T-cell (primary cell): ENCODE measurements around the gene TAS2R13. TPM values are rescaled to one million over a fixed set of nuclear protein-coding genes. Genes with fewer than 3 reads are reported as not detected.

ENCODE experiments used
- ATAC-seq, 4 experiments: fragments of 200-7000 bp in 3 of 4; fragments of 150-1000 bp in 1 of 4; cut with Tn5 transposase; replicated peaks in 1 of 4; 1 replicate in 3 of 4; 2 replicates in 1 of 4; pipeline ENCODE4 v1.10.0; 2021; ENCODE audit warnings: moderate library complexity in 3 of 4, mild to moderate bottlenecking in 2 of 4, moderate number of reproducible peaks in 1 of 4
- CTCF ChIA-PET, 2 donors: fragments of 300-600 bp; sonication (Branson Sonifier 250); formaldehyde crosslinking; loops; one replicate each; lab custom pipeline; 2022; ENCODE audit warnings: antibody characterized with exemption in 2 of 2; lab: Charles Lee
- POLR2A ChIA-PET, 2 donors: fragments of 300-600 bp; sonication (Branson Sonifier 250); formaldehyde crosslinking; loops; one replicate each; lab custom pipeline; 2022; ENCODE audit warnings: antibody characterized with exemption in 2 of 2; lab: Charles Lee
- DNase-seq, 35 experiments: peaks; one replicate each; pipeline versions ENCODE4 v3.0.0 to v3.0.0-alpha.2; 2013 to 2023
- H3K27ac ChIP-seq: one replicate; pipeline ENCODE4 v1.5.1; 2013; ENCODE audit warnings: low read length
- H3K27me3 ChIP-seq, 2 experiments: replicated peaks in 1 of 2; 1 replicate in 1 of 2; 2 replicates in 1 of 2; pipeline versions ENCODE4 v1.6.1 to v1.7.0; 2013; ENCODE audit warnings: low read length in 1 of 2, mixed read lengths in 1 of 2; ENCODE audit not compliant: control insufficient read depth in 2 of 2, insufficient read depth in 2 of 2; ENCODE audit errors: extremely low read depth in 1 of 2
- H3K36me3 ChIP-seq, 2 donors: 1 replicate in 1 of 2; 2 replicates in 1 of 2; pipeline versions ENCODE4 v1.6.1 to v1.7.0; 2013; ENCODE audit warnings: low read length in 1 of 2; ENCODE audit not compliant: control insufficient read depth in 2 of 2, insufficient read depth in 1 of 2; ENCODE audit errors: extremely low read depth in 1 of 2
- H3K4me1 ChIP-seq, 2 experiments: 1 replicate in 1 of 2; 2 replicates in 1 of 2; pipeline versions ENCODE4 v1.6.1 to v1.7.0; 2013; ENCODE audit warnings: low read length in 2 of 2, mixed read lengths in 1 of 2; ENCODE audit not compliant: insufficient read depth in 2 of 2, control insufficient read depth in 1 of 2; ENCODE audit errors: extremely low read depth in 1 of 2
- H3K4me3 ChIP-seq, 2 donors: 1 replicate in 1 of 2; 2 replicates in 1 of 2; pipeline versions ENCODE4 v1.5.1 to v1.7.0; 2013; ENCODE audit warnings: mild to moderate bottlenecking in 2 of 2, low read length in 1 of 2, moderate library complexity in 1 of 2; ENCODE audit not compliant: control insufficient read depth in 1 of 2; ENCODE audit errors: extremely low read depth in 1 of 2
- H3K9me3 ChIP-seq: 2 replicates; pipeline ENCODE4 v1.7.0; 2013
- H3K27ac Mint-ChIP-seq, 2 donors: one replicate each; pipeline ENCODE4 v1.8.0; 2020 to 2021; ENCODE audit warnings: mild to moderate bottlenecking in 2 of 2, mixed read lengths in 2 of 2
- H3K27me3 Mint-ChIP-seq, 2 donors: one replicate each; pipeline ENCODE4 v1.8.0; 2021 to 2022; ENCODE audit warnings: mixed read lengths in 2 of 2
- H3K36me3 Mint-ChIP-seq: one replicate; pipeline ENCODE4 v1.8.0; 2021; ENCODE audit warnings: mixed read lengths
- H3K4me1 Mint-ChIP-seq, 3 donors: one replicate each; pipeline ENCODE4 v1.8.0; 2020 to 2022; ENCODE audit warnings: mixed read lengths in 3 of 3, mild to moderate bottlenecking in 1 of 3
- H3K4me3 Mint-ChIP-seq, 3 donors: one replicate each; pipeline ENCODE4 v1.8.0; 2020 to 2022; ENCODE audit warnings: mild to moderate bottlenecking in 3 of 3, mixed read lengths in 3 of 3, moderate library complexity in 3 of 3
- H3K9me3 Mint-ChIP-seq, 3 donors: one replicate each; pipeline ENCODE4 v1.8.0; 2020 to 2022; ENCODE audit warnings: mixed read lengths in 3 of 3
- WGBS: methylation state at CpG from one replicate; pipeline ENCODE4 v1.1.5; 2013; ENCODE audit warnings: missing lambda C conversion rate; ENCODE audit not compliant: insufficient coverage; 5-methylcytosine and 5-hydroxymethylcytosine counted together
- total RNA-seq, 35 experiments: library from RNA in 6 of 35; stranded (reverse) in 6 of 35; fragments of 120-200 nt in 1 of 35; gene quantifications; one replicate each; pipeline versions ENCODE4 v1.2.1 to v1.2.4 and lab custom pipeline; 2013 to 2026

The TAS2R13 gene
- total RNA-seq, 5 donors from 2014 or later (not counting 1 experiment from before 2014, with no cell fraction given), result 0.79 to 1.5 (median 1.2) TPM

GRCh38 chr12:10919809-10920208, 10.4 kb upstream of the TAS2R13 start:
- Mint-ChIP-seq H3K27ac (no peak overlapping the region), H3K27me3 (no peaks in the 10 kb centered on the region), H3K9me3 (no peaks in the 10 kb centered on the region), H3K4me1 (no peaks in the 10 kb centered on the region), H3K4me3 (no peak overlapping the region), H3K36me3 (peaks cover 5% of the 10 kb centered on the region)
- Histone ChIP-seq H3K27ac (no peak overlapping the region), H3K4me1 (no peaks in the 10 kb centered on the region), H3K9me3 (no peaks in the 10 kb centered on the region), H3K36me3 (no peaks in the 10 kb centered on the region), H3K4me3 (no peak overlapping the region), H3K27me3 (no peaks in the 10 kb centered on the region)
- ATAC-seq (no peak), DNase-seq (no peak)
- no CpG with 5 or more reads among the region's 1 CpG for WGBS
- POLR2A ChIA-PET, result no interaction called here
- CTCF ChIA-PET, result no interaction called here

GRCh38 chr12:10910380-10910779, 1.0 kb upstream of the TAS2R13 start:
- Histone ChIP-seq H3K27ac (no peak overlapping the region), H3K4me3 (no peak overlapping the region), H3K9me3 (no peaks in the 10 kb centered on the region), H3K36me3 (no peaks in the 10 kb centered on the region), H3K27me3 (no peaks in the 10 kb centered on the region), H3K4me1 (no peaks in the 10 kb centered on the region)
- no peak for DNase-seq
- no peak for ATAC-seq
- no peaks in the 10 kb centered on the region for H3K27me3 Mint-ChIP-seq
- CTCF ChIA-PET, result interaction anchor here in 1 of 2 donors (0.6 kb wide), 1 partner anchor 987 kb away, joined by 4 read pairs; no protein-coding TSS in a partner anchor
- POLR2A ChIA-PET, result no interaction called here
- no peaks in the 10 kb centered on the region for H3K4me1 Mint-ChIP-seq
- no CpG with 5 or more reads among the region's 8 CpGs for WGBS
- H3K9me3 Mint-ChIP-seq, result peaks cover 0 to 14% (median 3%) of the 10 kb centered on the region in 3 donors
- peaks cover 45% of the 10 kb centered on the region for H3K36me3 Mint-ChIP-seq
- H3K4me3 Mint-ChIP-seq, result no peak overlapping the region
- H3K27ac Mint-ChIP-seq, result no peak overlapping the region

DNA sequence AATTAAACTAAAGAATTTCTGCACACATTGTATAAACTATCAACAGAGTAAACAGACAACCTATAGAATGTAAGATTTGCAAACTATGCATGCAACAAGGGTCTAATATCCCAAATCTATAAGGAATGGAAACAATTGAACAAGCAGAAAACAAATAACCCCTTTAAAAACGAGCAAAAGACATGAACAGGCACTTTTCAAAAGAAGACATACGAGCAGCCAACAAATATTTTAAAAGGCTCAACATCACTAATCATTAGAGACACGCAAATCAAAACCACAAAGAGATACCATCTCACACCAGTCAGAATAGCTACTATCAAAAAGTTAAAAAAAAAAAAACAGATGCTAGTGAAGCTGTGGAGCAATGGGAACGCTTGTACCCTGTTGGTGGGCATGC, 4.7 kb downstream of the TAS2R13 start:
- H3K27me3 Mint-ChIP-seq, result no peaks in the 10 kb centered on the region
- peaks cover 11 to 49% (median 26%) of the 10 kb centered on the region in 3 donors for H3K9me3 Mint-ChIP-seq
- no peak overlapping the region for H3K4me3 Mint-ChIP-seq
- H3K4me3 ChIP-seq, result no peak overlapping the region
- no peak overlapping the region for H3K27ac ChIP-seq
- H3K36me3 Mint-ChIP-seq, result peaks cover 74% of the 10 kb centered on the region
- H3K9me3 ChIP-seq, result no peaks in the 10 kb centered on the region
- CTCF ChIA-PET, result no interaction called here
- POLR2A ChIA-PET, result no interaction called here
- DNase-seq (no peak), ATAC-seq (no peak)
- no peaks in the 10 kb centered on the region for H3K4me1 ChIP-seq
- no peaks in the 10 kb centered on the region for H3K27me3 ChIP-seq
- H3K4me1 Mint-ChIP-seq, result no peaks in the 10 kb centered on the region
- H3K36me3 ChIP-seq, result peaks cover 0 to 5% of the 10 kb centered on the region in 2 donors
- WGBS, result no CpG with 5 or more reads among the region's 4 CpGs
- H3K27ac Mint-ChIP-seq, result no peak overlapping the region

- Histone ChIP-seq H3K36me3 (peaks cover 0 to 5% of the 10 kb centered on the region in 2 donors), H3K9me3 (no peaks in the 10 kb centered on the region), H3K27ac (no peak overlapping the region), H3K4me3 (no peak overlapping the region), H3K4me1 (no peaks in the 10 kb centered on the region), H3K27me3 (no peaks in the 10 kb centered on the region)
- POLR2A ChIA-PET, result no interaction called here
- DNase-seq (no peak), ATAC-seq (no peak)
- peaks cover 70% of the 10 kb centered on the region for H3K36me3 Mint-ChIP-seq
- H3K4me3 Mint-ChIP-seq, result no peak overlapping the region
- H3K9me3 Mint-ChIP-seq, result peaks cover 11 to 44% (median 23%) of the 10 kb centered on the region in 3 donors
- WGBS, result no CpG with 5 or more reads among the region's 1 CpG
- no peaks in the 10 kb centered on the region for H3K27me3 Mint-ChIP-seq
- no peak overlapping the region for H3K27ac Mint-ChIP-seq
- no peaks in the 10 kb centered on the region for H3K4me1 Mint-ChIP-seq
- CTCF ChIA-PET, result no interaction called here
Measured at GRCh38 chr12:10901427-10901826, 7.9 kb downstream of the TAS2R13 start.

DNA sequence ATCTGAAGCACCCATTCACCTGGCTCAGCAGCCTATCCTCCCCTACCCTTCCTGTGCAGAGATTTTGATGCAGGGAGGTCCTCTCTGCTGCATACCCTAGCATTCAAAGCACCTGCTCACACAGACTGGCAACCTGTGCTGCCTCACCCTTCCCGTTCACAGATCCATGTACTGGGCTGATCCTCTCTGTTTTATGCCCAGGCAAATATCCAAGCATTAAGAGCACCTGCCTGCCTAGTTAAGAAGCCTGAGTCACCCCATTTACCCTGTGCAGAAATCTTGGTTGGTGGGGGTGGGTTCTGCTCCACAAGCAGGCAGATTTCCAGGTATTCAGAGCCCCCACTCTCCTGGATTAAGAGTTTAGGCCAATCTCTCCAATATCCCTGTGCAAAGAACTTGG, 8.4 kb downstream of the TAS2R13 start:
- H3K36me3 Mint-ChIP-seq, result peaks cover 68% of the 10 kb centered on the region
- WGBS, result 100% methylated on average over 1 of the region's 1 CpG
- no peaks in the 10 kb centered on the region for H3K4me1 Mint-ChIP-seq
- Histone ChIP-seq H3K27ac (no peak overlapping the region), H3K9me3 (no peaks in the 10 kb centered on the region), H3K4me1 (no peaks in the 10 kb centered on the region), H3K27me3 (no peaks in the 10 kb centered on the region), H3K4me3 (no peak overlapping the region), H3K36me3 (peaks cover 0 to 5% of the 10 kb centered on the region in 2 donors)
- H3K4me3 Mint-ChIP-seq, result no peak overlapping the region
- no peaks in the 10 kb centered on the region for H3K27me3 Mint-ChIP-seq
- DNase-seq (no peak), ATAC-seq (no peak)
- no peak overlapping the region for H3K27ac Mint-ChIP-seq
- H3K9me3 Mint-ChIP-seq, result peaks cover 11 to 43% (median 22%) of the 10 kb centered on the region in 3 donors
- ChIA-PET POLR2A (no interaction called here), CTCF (no interaction called here)

- POLR2A ChIA-PET, result no interaction called here
- no peaks in the 10 kb centered on the region for H3K27me3 ChIP-seq
- H3K27ac ChIP-seq, result no peak overlapping the region
- H3K9me3 ChIP-seq, result no peaks in the 10 kb centered on the region
- Mint-ChIP-seq H3K27me3 (no peaks in the 10 kb centered on the region), H3K27ac (no peak overlapping the region), H3K9me3 (peaks cover 11 to 39% (median 22%) of the 10 kb centered on the region in 3 donors), H3K4me1 (no peaks in the 10 kb centered on the region), H3K4me3 (no peak overlapping the region), H3K36me3 (peaks cover 63% of the 10 kb centered on the region)
- DNase-seq (no peak), ATAC-seq (no peak)
- WGBS, result 100% methylated on average over 1 of the region's 1 CpG
- peaks cover 0 to 5% of the 10 kb centered on the region in 2 donors for H3K36me3 ChIP-seq
- H3K4me3 ChIP-seq, result no peak overlapping the region
- CTCF ChIA-PET, result interaction anchor here in 1 of 2 donors (0.6 kb wide), 1 partner anchor 668 kb away, joined by 6 read pairs; no protein-coding TSS in a partner anchor
- no peaks in the 10 kb centered on the region for H3K4me1 ChIP-seq
Measured at GRCh38 chr12:10900530-10900929, 8.8 kb downstream of the TAS2R13 start.
